ENCODE data around the gene TRAK2.
"Not testable (repeated sequence)": the region's sequence is repeated elsewhere in the genome, so short reads cannot be mapped to it uniquely, and the experiment has no call there.

Gene TRAK2

GRCh38 chr2:201451292-201452057 lies at the start of gene TRAK2, which contains the start of gene STRADB:
TRAK2 (minus strand) TSS chr2:201451458; CDS start chr2:201420507, 30,951 bp downstream.
STRADB (plus strand) TSS chr2:201451740; CDS start chr2:201454841, 3,101 bp downstream.
- ATAC-seq (peak; percentile 92), DNase-seq (peak; percentile 95)
- Mint-ChIP-seq H3K4me1 (peaks cover 58% of the 10 kb centered on the region), H3K9me3 (no peaks in the 10 kb centered on the region), H3K4me3 (peak within 1 kb of the TSS; percentile 90), H3K27me3 (no peaks in the 10 kb centered on the region), H3K36me3 (ENCODE audit: low read depth) (peaks cover 12% of the 10 kb centered on the region), H3K27ac (peak within 1 kb of the TSS; percentile 90)

- peaks cover 29% of the 10 kb centered on the region for H3K9me3 Mint-ChIP-seq
These were observed 49.3 kb upstream of the TRAK2 start for GRCh38 chr2:201500534-201500933.

GRCh38 chr2:201496785-201497184 lies 45.5 kb upstream of the TRAK2 start:
- no peak for DNase-seq
- no peaks in the 10 kb centered on the region for H3K27me3 Mint-ChIP-seq
- ATAC-seq = peak; percentile 40
- H3K4me3 Mint-ChIP-seq = no peak overlapping the region
- H3K36me3 Mint-ChIP-seq (ENCODE audit: low read depth) = peaks cover under 1% of the 10 kb centered on the region
- no peak overlapping the region for H3K27ac Mint-ChIP-seq
- H3K9me3 Mint-ChIP-seq = peaks cover 10% of the 10 kb centered on the region
- no peaks in the 10 kb centered on the region for H3K4me1 Mint-ChIP-seq

More at GRCh38 chr2:201500534-201500933, 49.3 kb upstream of the TRAK2 start:
- Mint-ChIP-seq H3K4me1 (no peaks in the 10 kb centered on the region), H3K4me3 (no peak overlapping the region), H3K36me3 (ENCODE audit: low read depth) (peaks cover 14% of the 10 kb centered on the region), H3K27ac (no peak overlapping the region), H3K27me3 (no peaks in the 10 kb centered on the region)
- ATAC-seq = no peak
- no peak for DNase-seq

- no peak for ATAC-seq
These were observed 39.0 kb upstream of the TRAK2 start for GRCh38 chr2:201490291-201490690.

GRCh38 chr2:201484805-201485204 lies 33.5 kb upstream of the TRAK2 start:
- Mint-ChIP-seq H3K27me3 (no peaks in the 10 kb centered on the region), H3K36me3 (ENCODE audit: low read depth) (peaks cover 2% of the 10 kb centered on the region), H3K4me3 (no peak overlapping the region), H3K27ac (no peak overlapping the region), H3K4me1 (no peaks in the 10 kb centered on the region), H3K9me3 (peaks cover 3% of the 10 kb centered on the region)
- ATAC-seq = no peak
- no peak for DNase-seq

More at GRCh38 chr2:201490291-201490690, 39.0 kb upstream of the TRAK2 start:
- no peaks in the 10 kb centered on the region for H3K9me3 Mint-ChIP-seq
- H3K27me3 Mint-ChIP-seq = no peaks in the 10 kb centered on the region
- H3K4me1 Mint-ChIP-seq = no peaks in the 10 kb centered on the region
- no peak overlapping the region for H3K4me3 Mint-ChIP-seq
- no peak for DNase-seq
- no peaks in the 10 kb centered on the region for H3K36me3 Mint-ChIP-seq (ENCODE audit: low read depth)
- H3K27ac Mint-ChIP-seq = no peak overlapping the region

GRCh38 chr2:201483758-201484157 lies 32.5 kb upstream of the TRAK2 start:
- H3K36me3 Mint-ChIP-seq (ENCODE audit: low read depth); H3K4me1 Mint-ChIP-seq; H3K27ac Mint-ChIP-seq; H3K4me3 Mint-ChIP-seq; ATAC-seq; DNase-seq; H3K27me3 Mint-ChIP-seq; H3K9me3 Mint-ChIP-seq: not testable (repeated sequence)

GRCh38 chr2:201483342-201483741 lies 32.1 kb upstream of the TRAK2 start:
- no peak for ATAC-seq
- DNase-seq = no peak
- H3K4me3 Mint-ChIP-seq = no peak overlapping the region
- H3K27ac Mint-ChIP-seq = no peak overlapping the region
- peaks cover 4% of the 10 kb centered on the region for H3K36me3 Mint-ChIP-seq (ENCODE audit: low read depth)
- peaks cover 3% of the 10 kb centered on the region for H3K9me3 Mint-ChIP-seq
- H3K4me1 Mint-ChIP-seq = no peaks in the 10 kb centered on the region
- no peaks in the 10 kb centered on the region for H3K27me3 Mint-ChIP-seq

GRCh38 chr2:201482543-201482942 lies 31.3 kb upstream of the TRAK2 start:
- DNase-seq (no peak), ATAC-seq (no peak)
- H3K27me3 Mint-ChIP-seq = no peaks in the 10 kb centered on the region
- no peak overlapping the region for H3K4me3 Mint-ChIP-seq
- H3K36me3 Mint-ChIP-seq (ENCODE audit: low read depth) = peaks cover 5% of the 10 kb centered on the region
- peaks cover 3% of the 10 kb centered on the region for H3K9me3 Mint-ChIP-seq
- H3K4me1 Mint-ChIP-seq = no peaks in the 10 kb centered on the region
- no peak overlapping the region for H3K27ac Mint-ChIP-seq

- no peak for DNase-seq
- H3K36me3 Mint-ChIP-seq (ENCODE audit: low read depth) = peaks cover 45% of the 10 kb centered on the region
- H3K4me1 Mint-ChIP-seq = peaks cover 3% of the 10 kb centered on the region
- no peak overlapping the region for H3K27ac Mint-ChIP-seq
- no peak overlapping the region for H3K4me3 Mint-ChIP-seq
- no peak for ATAC-seq
- no peaks in the 10 kb centered on the region for H3K9me3 Mint-ChIP-seq
- no peaks in the 10 kb centered on the region for H3K27me3 Mint-ChIP-seq
These were observed 21.2 kb upstream of the TRAK2 start for GRCh38 chr2:201472411-201472810.

- ATAC-seq (no peak), DNase-seq (no peak)
- peaks cover 48% of the 10 kb centered on the region for H3K36me3 Mint-ChIP-seq (ENCODE audit: low read depth)
- no peak overlapping the region for H3K4me3 Mint-ChIP-seq
- H3K27ac Mint-ChIP-seq = no peak overlapping the region
- peaks cover 3% of the 10 kb centered on the region for H3K4me1 Mint-ChIP-seq
- H3K9me3 Mint-ChIP-seq = no peaks in the 10 kb centered on the region
- H3K27me3 Mint-ChIP-seq = no peaks in the 10 kb centered on the region
These were observed 20.6 kb upstream of the TRAK2 start for GRCh38 chr2:201471732-201472393.

GRCh38 chr2:201470821-201471731 lies 19.8 kb upstream of the TRAK2 start:
- no peaks in the 10 kb centered on the region for H3K9me3 Mint-ChIP-seq
- H3K4me1 Mint-ChIP-seq = peaks cover 3% of the 10 kb centered on the region
- ATAC-seq (no peak), DNase-seq (no peak)
- H3K36me3 Mint-ChIP-seq (ENCODE audit: low read depth) = peaks cover 48% of the 10 kb centered on the region
- H3K27ac Mint-ChIP-seq = no peak overlapping the region
- no peaks in the 10 kb centered on the region for H3K27me3 Mint-ChIP-seq
- H3K4me3 Mint-ChIP-seq = no peak overlapping the region

GRCh38 chr2:201467666-201468065 lies 16.4 kb upstream of the TRAK2 start:
- H3K27ac Mint-ChIP-seq = no peak overlapping the region
- no peak overlapping the region for H3K4me3 Mint-ChIP-seq
- ATAC-seq = no peak
- H3K36me3 Mint-ChIP-seq (ENCODE audit: low read depth) = peaks cover 37% of the 10 kb centered on the region
- no peak for DNase-seq
- peaks cover 3% of the 10 kb centered on the region for H3K4me1 Mint-ChIP-seq
- no peaks in the 10 kb centered on the region for H3K27me3 Mint-ChIP-seq
- no peaks in the 10 kb centered on the region for H3K9me3 Mint-ChIP-seq

- H3K27ac Mint-ChIP-seq = no peak overlapping the region
- H3K36me3 Mint-ChIP-seq (ENCODE audit: low read depth) = peaks cover 43% of the 10 kb centered on the region
- no peaks in the 10 kb centered on the region for H3K9me3 Mint-ChIP-seq
- DNase-seq (no peak), ATAC-seq (no peak)
- peaks cover 3% of the 10 kb centered on the region for H3K4me1 Mint-ChIP-seq
- no peaks in the 10 kb centered on the region for H3K27me3 Mint-ChIP-seq
- H3K4me3 Mint-ChIP-seq = no peak overlapping the region
These were observed 14.9 kb upstream of the TRAK2 start for GRCh38 chr2:201466050-201466675.

GRCh38 chr2:201465524-201465971 lies 14.3 kb upstream of the TRAK2 start:
- Mint-ChIP-seq H3K36me3 (ENCODE audit: low read depth) (peaks cover 44% of the 10 kb centered on the region), H3K4me3 (no peak overlapping the region), H3K9me3 (no peaks in the 10 kb centered on the region), H3K4me1 (peaks cover 3% of the 10 kb centered on the region), H3K27me3 (no peaks in the 10 kb centered on the region), H3K27ac (no peak overlapping the region)
- DNase-seq (no peak), ATAC-seq (no peak)

Measured in activated naive CD8-positive, alpha-beta T cell treated with anti-CD3 and anti-CD28 coated beads, Interleukin-2, amount 50 U/mL, for 24 hours (primary cell).